Fibroblast of lung (primary cell): ENCODE measurements around the gene TTLL7. TPM values are rescaled to one million over a fixed set of nuclear protein-coding genes. Genes with fewer than 3 reads are reported as not detected.
A peak's percentile ranks its signal among the peaks of the same experiment; 100 is the strongest.

ENCODE experiments used
- DNase-seq, 2 donors: peaks; one replicate each; pipeline versions ENCODE4 v3.0.0 to v3.0.0-alpha.2; 2010; ENCODE audit warnings: low read depth in 2 of 2
- H2AFZ ChIP-seq: 2 replicates; pipeline ENCODE4 v1.5.1; 2012; ENCODE audit warnings: low read length, control low read depth, inconsistent platforms
- H3K27ac ChIP-seq: 2 replicates; pipeline ENCODE4 v1.5.1; 2011; ENCODE audit warnings: low read length, control low read depth; ENCODE audit not compliant: insufficient read depth
- H3K27me3 ChIP-seq: 2 replicates; pipeline ENCODE4 v1.5.1; 2011; ENCODE audit warnings: mild to moderate bottlenecking, low read length; ENCODE audit not compliant: control insufficient read depth, insufficient read depth
- H3K36me3 ChIP-seq: 2 replicates; pipeline ENCODE4 v1.5.1; 2011; ENCODE audit warnings: low read length; ENCODE audit not compliant: control insufficient read depth, insufficient read depth
- H3K4me1 ChIP-seq: 2 replicates; pipeline ENCODE4 v1.5.1; 2011; ENCODE audit warnings: low read length; ENCODE audit not compliant: control insufficient read depth, insufficient read depth; ENCODE audit errors: extremely low read depth
- H3K4me2 ChIP-seq: 2 replicates; pipeline ENCODE4 v1.5.1; 2011; ENCODE audit warnings: low read length, control low read depth; ENCODE audit not compliant: insufficient read depth; ENCODE audit errors: extremely low read depth
- H3K4me3 ChIP-seq, 4 experiments: fragments of 200-600 bp in 1 of 4; sonication (generic) in 1 of 4; replicated peaks in 1 of 4; 2 replicates each; pipeline ENCODE4 v1.5.1; 2011 to 2016; ENCODE audit warnings: low read length in 4 of 4, low read depth in 3 of 4, mild to moderate bottlenecking in 3 of 4, control low read depth in 2 of 4, inconsistent platforms in 1 of 4, mixed read lengths in 1 of 4; ENCODE audit not compliant: insufficient read depth in 1 of 4; ENCODE audit errors: control extremely low read depth in 1 of 4
- H3K79me2 ChIP-seq: 2 replicates; pipeline ENCODE4 v1.5.1; 2012; ENCODE audit warnings: mild to moderate bottlenecking, low read length, inconsistent platforms; ENCODE audit not compliant: control insufficient read depth, insufficient read depth
- H3K9ac ChIP-seq: 2 replicates; pipeline ENCODE4 v1.5.1; 2011; ENCODE audit warnings: mild to moderate bottlenecking, low read length, control low read depth; ENCODE audit not compliant: insufficient read depth
- H3K9me3 ChIP-seq: 2 replicates; pipeline ENCODE4 v1.5.1; 2012; ENCODE audit warnings: low read depth, low read length; ENCODE audit not compliant: control insufficient read depth, insufficient read depth
- H4K20me1 ChIP-seq: 2 replicates; pipeline ENCODE4 v1.5.1; 2011; ENCODE audit warnings: low read length; ENCODE audit not compliant: control insufficient read depth, insufficient read depth; ENCODE audit errors: extremely low read depth
- CTCF ChIP-seq, 2 donors: IDR thresholded peaks in 1 of 2; conservative IDR thresholded peaks in 1 of 2; 1 replicate in 1 of 2; 2 replicates in 1 of 2; pipeline ENCODE4 v1.5.1; 2011 to 2012; ENCODE audit warnings: low read length in 2 of 2, control low read depth in 1 of 2, inconsistent platforms in 1 of 2, low read depth in 1 of 2, mild to moderate bottlenecking in 1 of 2
- EZH2 ChIP-seq: IDR thresholded peaks from 2 replicates; pipeline ENCODE4 v1.5.1; 2012; ENCODE audit warnings: low read length, control low read depth, mild to moderate bottlenecking; ENCODE audit errors: missing control alignments
- polyA plus RNA-seq, 2 donors: library from polyadenylated mRNA; depleted of rRNA in 1 of 2; stranded (reverse) in 1 of 2; unstranded in 1 of 2; fragments of >200 nt; gene quantifications; 2 replicates each; pipeline ENCODE4 v1.2.1, GENCODE V29; 2011 to 2012; ENCODE audit warnings: missing spikeins in 1 of 2
- total RNA-seq: library from RNA; depleted of rRNA; stranded (reverse); fragments of >200 nt; gene quantifications from 2 replicates; pipeline ENCODE4 v1.2.1, GENCODE V29; 2014

Gene TTLL7
- total and polyA plus RNA-seq, 2 donors (not counting 1 experiment from before 2014, with no cell fraction given): 14.4 to 19.8 TPM

GRCh38 chr1:83905315-83905907, 93.5 kb downstream of the TTLL7 start:
- H3K4me1 ChIP-seq: peaks cover 12% of the 10 kb centered on the region
- H3K79me2 ChIP-seq: no peaks in the 10 kb centered on the region
- no peak overlapping the region for H3K9ac ChIP-seq
- H4K20me1 ChIP-seq: no peaks in the 10 kb centered on the region
- TF ChIP-seq CTCF (conservative IDR thresholded peaks at IDR 0.05 in 1 of 2, IDR thresholded peaks at IDR 0.05 in 1 of 2; ENCODE audit: low read depth in 1 of 2, low read length in 2 of 2) (peak; percentile 54 to 62), EZH2 (no peak)
- H3K9me3 ChIP-seq: no peaks in the 10 kb centered on the region
- H3K4me3 ChIP-seq: no peak overlapping the region
- no peak overlapping the region for H2AFZ ChIP-seq
- no peaks in the 10 kb centered on the region for H3K27me3 ChIP-seq
- peaks cover 2% of the 10 kb centered on the region for H3K36me3 ChIP-seq
- no peak overlapping the region for H3K27ac ChIP-seq
- H3K4me2 ChIP-seq: no peak overlapping the region
- peak in 1 of 2 donors; percentile 54 for DNase-seq

- DNase-seq: peak; percentile 88 to 91
These were observed 97.3 kb downstream of the TTLL7 start for GRCh38 chr1:83901547-83902155.

GRCh38 chr1:83900524-83900923, 98.4 kb downstream of the TTLL7 start:
- peak; percentile 56 to 76 for DNase-seq
- no peaks in the 10 kb centered on the region for H3K27me3 ChIP-seq
- no peak for TF ChIP-seq EZH2
- no peak for TF ChIP-seq CTCF (conservative IDR thresholded peaks at IDR 0.05 in 1 of 2, IDR thresholded peaks at IDR 0.05 in 1 of 2; ENCODE audit: low read depth in 1 of 2, low read length in 2 of 2)
- no peaks in the 10 kb centered on the region for H3K79me2 ChIP-seq
- peaks cover 15% of the 10 kb centered on the region for H3K4me1 ChIP-seq
- no peak overlapping the region for H3K4me3 ChIP-seq
- peak overlapping the region; percentile 41 for H3K4me2 ChIP-seq
- no peak overlapping the region for H3K9ac ChIP-seq
- no peaks in the 10 kb centered on the region for H3K9me3 ChIP-seq
- H2AFZ ChIP-seq: no peak overlapping the region
- H3K27ac ChIP-seq: no peak overlapping the region
- H3K36me3 ChIP-seq: peaks cover 2% of the 10 kb centered on the region
- no peaks in the 10 kb centered on the region for H4K20me1 ChIP-seq

More at GRCh38 chr1:83901547-83902155, 97.3 kb downstream of the TTLL7 start:
- no peak overlapping the region for H3K27ac ChIP-seq
- no peaks in the 10 kb centered on the region for H4K20me1 ChIP-seq
- H3K4me3 ChIP-seq: no peak overlapping the region
- no peak overlapping the region for H2AFZ ChIP-seq
- H3K79me2 ChIP-seq: no peaks in the 10 kb centered on the region
- H3K4me2 ChIP-seq: no peak overlapping the region
- H3K36me3 ChIP-seq: peaks cover 2% of the 10 kb centered on the region
- H3K27me3 ChIP-seq: no peaks in the 10 kb centered on the region
- no peaks in the 10 kb centered on the region for H3K9me3 ChIP-seq
- no peak for TF ChIP-seq EZH2
- H3K4me1 ChIP-seq: peaks cover 15% of the 10 kb centered on the region
- H3K9ac ChIP-seq: no peak overlapping the region
